Measurements from ENCODE around the gene MPP3. TPM values are rescaled to one million over a fixed set of nuclear protein-coding genes. Genes with fewer than 3 reads are reported as not detected.

Gene MPP3
- total and polyA plus RNA-seq, 9 of the 15 experiments (the other 6 are each of a cell fraction or from before 2014, with no cell fraction given), result 0.41 to 10.4 (median 4.5) TPM

GRCh38 chr17:43778337-43779144 is 54.4 kb downstream of the MPP3 start, which contains the start of gene DUSP3 (continued):
- TF ChIP-seq ZNF395 (CRISPR knock-in tag; IDR thresholded peaks at IDR 0.05) (peak; percentile 20; the same call in 1 of the 2 replicates), HBP1 (CRISPR knock-in tag; IDR thresholded peaks at IDR 0.05) (no peak), ZNF655 (CRISPR knock-in tag; IDR thresholded peaks at IDR 0.05) (no peak), FUS (optimal IDR thresholded peaks at IDR 0.05; ENCODE audit: low read depth, low read length) (no peak), ZNF589 (CRISPR knock-in tag; IDR thresholded peaks at IDR 0.05; ENCODE audit: low read depth) (no peak), ESRRB (CRISPR knock-in tag; IDR thresholded peaks at IDR 0.05; ENCODE audit: borderline replicate concordance) (no peak), CHD2 (IDR thresholded peaks at IDR 0.05; ENCODE audit: low read depth, low read length) (peak; percentile 79), CAMTA2 (CRISPR knock-in tag; conservative IDR thresholded peaks at IDR 0.05) (no peak), ELF1 (tag; IDR thresholded peaks at IDR 0.05) (no peak), HES1 (IDR thresholded peaks at IDR 0.05; ENCODE audit: low read depth) (no peak), ZKSCAN3 (CRISPR knock-in tag; IDR thresholded peaks at IDR 0.05) (no peak), PHB2 (IDR thresholded peaks at IDR 0.05; ENCODE audit: low read depth) (no peak), BHLHE40 (IDR thresholded peaks at IDR 0.05; ENCODE audit: low read length) (peak; percentile 75), COPS2 (conservative IDR thresholded peaks at IDR 0.05) (no peak), PHTF2 (CRISPR knock-in tag; IDR thresholded peaks at IDR 0.05) (no peak), ZNF354B (CRISPR knock-in tag; IDR thresholded peaks at IDR 0.05) (no peak), ZNF740 (CRISPR knock-in tag; IDR thresholded peaks at IDR 0.05) (no peak), ZNF740 (tag; IDR thresholded peaks at IDR 0.05) (no peak), CHAMP1 (IDR thresholded peaks at IDR 0.05) (no peak), ZNF780A (CRISPR knock-in tag; IDR thresholded peaks at IDR 0.05) (no peak)

All from K562 (cell line).